ENCODE measurements around the gene UQCRHL. TPM values are rescaled to one million over a fixed set of nuclear protein-coding genes. Genes with fewer than 3 reads are reported as not detected.

Gene UQCRHL
- total RNA-seq, 1 donor from 2014 or later: 2.0 TPM

GRCh38 chr1:15788624-15789301, 18.7 kb downstream of the UQCRHL start:
- H3K4me3 Mint-ChIP-seq (ENCODE audit: unreplicated experiment): no peak overlapping the region
- peaks cover 3% of the 10 kb centered on the region for H3K4me1 Mint-ChIP-seq (ENCODE audit: low read depth, unreplicated experiment)
- H3K36me3 Mint-ChIP-seq (ENCODE audit: unreplicated experiment): no peaks in the 10 kb centered on the region
- no peak for DNase-seq
- no peak for TF ChIP-seq CTCF (IDR thresholded peaks at IDR 0.05; ENCODE audit: partially characterized antibody, unreplicated experiment)
- H3K27me3 Mint-ChIP-seq (ENCODE audit: unreplicated experiment): peaks cover 6% of the 10 kb centered on the region
- peaks cover 5% of the 10 kb centered on the region for H3K9me3 Mint-ChIP-seq (ENCODE audit: unreplicated experiment)
- no peak overlapping the region for H3K27ac Mint-ChIP-seq (ENCODE audit: unreplicated experiment)

- Mint-ChIP-seq H3K4me1 (ENCODE audit: low read depth, unreplicated experiment) (peaks cover 3% of the 10 kb centered on the region), H3K36me3 (ENCODE audit: unreplicated experiment) (no peaks in the 10 kb centered on the region), H3K27ac (ENCODE audit: unreplicated experiment) (no peak overlapping the region), H3K9me3 (ENCODE audit: unreplicated experiment) (peaks cover 2% of the 10 kb centered on the region), H3K4me3 (ENCODE audit: unreplicated experiment) (no peak overlapping the region), H3K27me3 (ENCODE audit: unreplicated experiment) (peaks cover 6% of the 10 kb centered on the region)
- no peak for TF ChIP-seq CTCF (IDR thresholded peaks at IDR 0.05; ENCODE audit: partially characterized antibody, unreplicated experiment)
- no peak for DNase-seq
These were observed 20.9 kb downstream of the UQCRHL start for GRCh38 chr1:15786581-15786980.

- TF ChIP-seq CTCF (IDR thresholded peaks at IDR 0.05; ENCODE audit: partially characterized antibody, unreplicated experiment): no peak
- Mint-ChIP-seq H3K36me3 (ENCODE audit: unreplicated experiment) (no peaks in the 10 kb centered on the region), H3K4me3 (ENCODE audit: unreplicated experiment) (no peak overlapping the region), H3K27ac (ENCODE audit: unreplicated experiment) (no peak overlapping the region), H3K9me3 (ENCODE audit: unreplicated experiment) (peaks cover under 1% of the 10 kb centered on the region), H3K4me1 (ENCODE audit: low read depth, unreplicated experiment) (peaks cover 3% of the 10 kb centered on the region), H3K27me3 (ENCODE audit: unreplicated experiment) (peaks cover 6% of the 10 kb centered on the region)
- DNase-seq: no peak
These were observed 21.8 kb downstream of the UQCRHL start for GRCh38 chr1:15785683-15786082.

- H3K9me3 Mint-ChIP-seq (ENCODE audit: unreplicated experiment): peaks cover 5% of the 10 kb centered on the region
- TF ChIP-seq CTCF (IDR thresholded peaks at IDR 0.05; ENCODE audit: partially characterized antibody, unreplicated experiment): no peak
- no peak overlapping the region for H3K4me3 Mint-ChIP-seq (ENCODE audit: unreplicated experiment)
- peaks cover 3% of the 10 kb centered on the region for H3K27me3 Mint-ChIP-seq (ENCODE audit: unreplicated experiment)
- H3K4me1 Mint-ChIP-seq (ENCODE audit: low read depth, unreplicated experiment): no peaks in the 10 kb centered on the region
- H3K27ac Mint-ChIP-seq (ENCODE audit: unreplicated experiment): no peak overlapping the region
- peaks cover 5% of the 10 kb centered on the region for H3K36me3 Mint-ChIP-seq (ENCODE audit: unreplicated experiment)
- no peak for DNase-seq
These were observed 29.3 kb downstream of the UQCRHL start for GRCh38 chr1:15777909-15778707.

- no peak for TF ChIP-seq CTCF (IDR thresholded peaks at IDR 0.05; ENCODE audit: partially characterized antibody, unreplicated experiment)
- Mint-ChIP-seq H3K4me3 (ENCODE audit: unreplicated experiment) (no peak overlapping the region), H3K36me3 (ENCODE audit: unreplicated experiment) (peaks cover 5% of the 10 kb centered on the region), H3K27ac (ENCODE audit: unreplicated experiment) (no peak overlapping the region), H3K4me1 (ENCODE audit: low read depth, unreplicated experiment) (no peaks in the 10 kb centered on the region), H3K9me3 (ENCODE audit: unreplicated experiment) (peaks cover 5% of the 10 kb centered on the region), H3K27me3 (ENCODE audit: unreplicated experiment) (peaks cover 3% of the 10 kb centered on the region)
- no peak for DNase-seq
These were observed 31.7 kb downstream of the UQCRHL start for GRCh38 chr1:15775706-15776105.
